Measurements from ENCODE around the gene ACVRL1. TPM values are rescaled to one million over a fixed set of nuclear protein-coding genes. Genes with fewer than 3 reads are reported as not detected.

The ACVRL1 gene
- total and polyA plus RNA-seq, 10 of the 15 experiments (the other 5 are each of a cell fraction or from before 2014, with no cell fraction given): not detected

GRCh38 chr12:51960890-51961289 lies 53.6 kb downstream of the ACVRL1 start (continued):
- no peak for TF ChIP-seq ZNF687 (IDR thresholded peaks at IDR 0.05)

GRCh38 chr12:51961834-51962233 lies 54.5 kb downstream of the ACVRL1 start:
- no peak for FAIRE-seq
- CTCF ChIA-PET: interaction anchor here (0.9 to 1.7 kb wide), 4 partner anchors 9 to 61 kb away, joined by 3 to 12 read pairs (median 4); no protein-coding TSS in a partner anchor
- Histone ChIP-seq H4K20me1 (ENCODE audit: control insufficient read depth, insufficient read depth) (no peaks in the 10 kb centered on the region), H3K4me2 (ENCODE audit: control insufficient read depth, insufficient read depth) (no peak overlapping the region), H3K27ac (ENCODE audit: control insufficient read depth, insufficient read depth) (no peak overlapping the region), H3K4me1 (ENCODE audit: control insufficient read depth, insufficient read depth, low read length) (no peaks in the 10 kb centered on the region), H3K79me2 (ENCODE audit: control insufficient read depth, insufficient read depth, low read length) (no peaks in the 10 kb centered on the region), H3K4me3 (no peak overlapping the region), H3K9me3 (replicated peaks; ENCODE audit: control insufficient read depth, insufficient read depth, low read length) (no peaks in the 10 kb centered on the region; the same call in 2 of the 3 replicates), H3K9ac (ENCODE audit: control insufficient read depth, insufficient read depth, low read length) (no peak overlapping the region), H2AFZ (ENCODE audit: control insufficient read depth, low read depth, low read length) (no peak overlapping the region), H3K36me3 (ENCODE audit: control insufficient read depth in 2 of 2, insufficient read depth in 2 of 2, low read length in 1 of 2) (no peaks in the 10 kb centered on the region), H3K27me3 (replicated peaks in 1 of 2; ENCODE audit: control insufficient read depth in 2 of 2, insufficient read depth in 2 of 2, low read length in 1 of 2) (0 out of 4 replicates have a peak, but pooled peaks cover 0 to 3% of the 10 kb centered on the region in 2 experiments)
- no TSS peak for BruUV-seq (replicated peaks)
- no peak for ATAC-seq
- WGBS (ENCODE audit: insufficient coverage, insufficient replicate concordance, low lambda C conversion rate, missing lambda C conversion rate): 0% methylated on average over 1 of the region's 1 CpG
- DNase-seq (ENCODE audit: low read depth, low spot score): no peak
- POLR2A ChIA-PET: interaction anchor here (1.6 kb wide), 1 partner anchor 10 kb away, joined by 4 read pairs; no protein-coding TSS in a partner anchor
- SMC1A ChIA-PET (ENCODE audit: uncharacterized antibody, unreplicated experiment): interaction anchor here (0.7 to 1.4 kb wide), 3 partner anchors 16 to 288 kb away, joined by 3 read pairs; no protein-coding TSS in a partner anchor
- in situ Hi-C loops (cut with MboI) (no loop called here), intact Hi-C loops (cut with micrococcal nuclease; ENCODE audit: unreplicated experiment) (no loop called here)
- RAD21 ChIA-PET (ENCODE audit: unreplicated experiment): no interaction called here
- TF ChIP-seq NR2C2 (IDR thresholded peaks at IDR 0.05; ENCODE audit: borderline replicate concordance, control insufficient read depth, insufficient read length, low read depth) (no peak), SRF (IDR thresholded peaks at IDR 0.05; ENCODE audit: low read depth in 2 of 2, low read length in 2 of 2) (no peak), ZBTB40 (IDR thresholded peaks at IDR 0.05; ENCODE audit: borderline replicate concordance) (no peak), POLR2AphosphoS5 (IDR thresholded peaks at IDR 0.05; ENCODE audit: low read length) (no peak), SUZ12 (IDR thresholded peaks at IDR 0.05; ENCODE audit: unreplicated experiment) (no peak), CUX1 (IDR thresholded peaks at IDR 0.05; ENCODE audit: insufficient replicate concordance, low read depth, low read length) (no peak), RB1 (IDR thresholded peaks at IDR 0.05; ENCODE audit: borderline replicate concordance) (no peak)

Measured in GM12878 (cell line).